ENCODE results near the gene DNAH2.

GRCh38 chr17:7729816-7730215, 12.3 kb downstream of the DNAH2 start:
- TF ChIP-seq, protein P1, sequence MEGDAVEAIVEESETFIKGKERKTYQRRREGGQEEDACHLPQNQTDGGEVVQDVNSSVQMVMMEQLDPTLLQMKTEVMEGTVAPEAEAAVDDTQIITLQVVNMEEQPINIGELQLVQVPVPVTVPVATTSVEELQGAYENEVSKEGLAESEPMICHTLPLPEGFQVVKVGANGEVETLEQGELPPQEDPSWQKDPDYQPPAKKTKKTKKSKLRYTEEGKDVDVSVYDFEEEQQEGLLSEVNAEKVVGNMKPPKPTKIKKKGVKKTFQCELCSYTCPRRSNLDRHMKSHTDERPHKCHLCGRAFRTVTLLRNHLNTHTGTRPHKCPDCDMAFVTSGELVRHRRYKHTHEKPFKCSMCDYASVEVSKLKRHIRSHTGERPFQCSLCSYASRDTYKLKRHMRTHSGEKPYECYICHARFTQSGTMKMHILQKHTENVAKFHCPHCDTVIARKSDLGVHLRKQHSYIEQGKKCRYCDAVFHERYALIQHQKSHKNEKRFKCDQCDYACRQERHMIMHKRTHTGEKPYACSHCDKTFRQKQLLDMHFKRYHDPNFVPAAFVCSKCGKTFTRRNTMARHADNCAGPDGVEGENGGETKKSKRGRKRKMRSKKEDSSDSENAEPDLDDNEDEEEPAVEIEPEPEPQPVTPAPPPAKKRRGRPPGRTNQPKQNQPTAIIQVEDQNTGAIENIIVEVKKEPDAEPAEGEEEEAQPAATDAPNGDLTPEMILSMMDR (IDR thresholded peaks at IDR 0.05), result no peak
- no peak for TF ChIP-seq POLR2A (IDR thresholded peaks at IDR 0.05)
